NOMO-1 treated with dmso at 0.1 percent for 144 hours (cell line): ENCODE measurements around the gene PLSCR1.
"Not testable (repeated sequence)": the region's sequence is repeated elsewhere in the genome, so short reads cannot be mapped to it uniquely, and the experiment has no call there.

Experiments
- DNase-seq: peaks from one replicate; lab custom pipeline; 2025; ENCODE audit not compliant: unreplicated experiment; lab: John Stamatoyannopoulos, UW

Gene PLSCR1

GRCh38 chr3:146517684-146518435 is 26.5 kb downstream of the PLSCR1 start:
- no peak for DNase-seq

- DNase-seq, result no peak
Observed at GRCh38 chr3:146513386-146514051, 30.9 kb downstream of the PLSCR1 start.

GRCh38 chr3:146511402-146512134 is 32.8 kb downstream of the PLSCR1 start:
- no peak for DNase-seq

- DNase-seq, result no peak
Observed at GRCh38 chr3:146507331-146508120, 36.9 kb downstream of the PLSCR1 start.

GRCh38 chr3:146505516-146505915 is 38.9 kb downstream of the PLSCR1 start:
- DNase-seq, result no peak

GRCh38 chr3:146504498-146505197 is 39.8 kb downstream of the PLSCR1 start:
- no peak for DNase-seq

- no peak for DNase-seq
Observed at GRCh38 chr3:146503461-146504202, 40.8 kb downstream of the PLSCR1 start.

GRCh38 chr3:146502887-146503460 is 41.4 kb downstream of the PLSCR1 start:
- DNase-seq, result no peak

GRCh38 chr3:146501752-146502151 is 42.7 kb downstream of the PLSCR1 start:
- no peak for DNase-seq

GRCh38 chr3:146499701-146500100 is 44.7 kb downstream of the PLSCR1 start:
- no peak for DNase-seq

GRCh38 chr3:146498002-146498736 is 46.2 kb downstream of the PLSCR1 start:
- DNase-seq, result no peak

- not testable (repeated sequence) for DNase-seq
Observed at GRCh38 chr3:146497145-146497843, 47.1 kb downstream of the PLSCR1 start.

- DNase-seq, result no peak
Observed at GRCh38 chr3:146496726-146497125, 47.7 kb downstream of the PLSCR1 start.

- no peak for DNase-seq
Observed at GRCh38 chr3:146496251-146496650, 48.2 kb downstream of the PLSCR1 start.

GRCh38 chr3:146493761-146494160 is 50.6 kb downstream of the PLSCR1 start:
- no peak for DNase-seq

- no peak for DNase-seq
Observed at GRCh38 chr3:146493221-146493620, 51.2 kb downstream of the PLSCR1 start.

- DNase-seq, result no peak
Observed at GRCh38 chr3:146491303-146491702, 53.1 kb downstream of the PLSCR1 start.

- DNase-seq, result no peak
Observed at GRCh38 chr3:146485297-146485696, 59.1 kb downstream of the PLSCR1 start.
